Measurements from ENCODE around the gene MRGPRX2. TPM values are rescaled to one million over a fixed set of nuclear protein-coding genes. Genes with fewer than 3 reads are reported as not detected.

Gene MRGPRX2
- total RNA-seq = not detected

DNA sequence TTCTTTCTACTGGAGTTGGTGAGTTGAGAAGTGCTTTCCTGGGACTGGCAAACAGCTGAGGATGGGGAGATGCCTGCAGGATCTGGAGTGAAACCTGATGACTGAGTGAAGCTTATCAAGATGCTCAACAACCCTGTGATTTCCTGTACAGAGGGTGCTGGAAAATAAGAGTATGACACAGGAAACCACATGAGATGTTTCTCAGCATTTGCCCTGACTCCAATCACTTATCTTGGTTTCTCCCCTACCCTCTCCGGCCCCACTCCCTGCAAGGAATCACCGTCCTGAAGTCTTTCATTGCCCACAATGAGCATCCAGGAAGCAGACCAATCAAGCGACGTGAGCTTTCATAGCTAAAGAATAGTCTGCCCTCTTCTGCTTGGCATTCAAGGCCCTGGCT lies at the start of gene MRGPRX2:
TSS of gene MRGPRX2 (minus strand) at position 89 of the 400 bp plus-strand sequence. CDS start 4,315 bp downstream, outside the sequence.

Other genes with a start within 250 kb of the MRGPRX2 start
- not detected for gene MRGPRX1, start 121.3 kb downstream of the MRGPRX2 start, total RNA-seq
- 31.4 TPM for gene ZDHHC13, start 56.5 kb upstream of the MRGPRX2 start, total RNA-seq
- gene CSRP3, start 141.3 kb upstream of the MRGPRX2 start, total RNA-seq = 22.8 TPM
- 2.5 TPM for gene E2F8, start 180.2 kb upstream of the MRGPRX2 start, total RNA-seq